GM21360 (cell line): ENCODE data around the gene KRT76.

Source experiments
- ATAC-seq: cut with Tn5 transposase; IDR thresholded peaks from one replicate; pipeline ENCODE4 v1.9.1; 2021; ENCODE audit warnings: mild to moderate bottlenecking, moderate library complexity; ENCODE audit not compliant: unreplicated experiment

The KRT76 gene

DNA sequence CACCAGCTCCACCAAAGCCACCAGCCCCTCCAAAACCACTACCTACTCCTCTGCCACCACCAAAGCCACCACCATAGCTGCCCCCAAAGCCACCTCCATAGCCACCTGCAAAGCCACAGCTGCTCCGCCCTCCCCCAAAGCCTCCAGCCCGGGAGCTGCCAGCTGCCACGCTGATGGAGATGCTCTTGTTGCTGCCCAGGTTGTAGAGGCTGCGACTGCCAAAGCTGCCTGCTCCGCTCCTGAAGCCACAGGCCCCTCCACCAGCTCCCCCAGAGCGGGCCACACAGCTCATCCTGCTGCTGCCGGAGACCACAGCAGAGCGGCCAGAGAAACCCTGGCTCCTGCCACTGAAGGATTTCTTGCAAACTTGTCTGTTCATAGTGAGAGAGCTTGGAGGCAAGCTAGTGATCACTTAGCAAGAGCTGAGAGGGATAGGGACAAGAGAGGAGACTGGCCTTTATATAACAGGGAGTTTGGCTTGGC is at the start of gene KRT76:
Gene KRT76, minus strand, starts transcription at position 433 of the 483 bp plus-strand sequence. Its CDS starts 54 bp downstream, at position 379.
- ATAC-seq = no peak

DNA sequence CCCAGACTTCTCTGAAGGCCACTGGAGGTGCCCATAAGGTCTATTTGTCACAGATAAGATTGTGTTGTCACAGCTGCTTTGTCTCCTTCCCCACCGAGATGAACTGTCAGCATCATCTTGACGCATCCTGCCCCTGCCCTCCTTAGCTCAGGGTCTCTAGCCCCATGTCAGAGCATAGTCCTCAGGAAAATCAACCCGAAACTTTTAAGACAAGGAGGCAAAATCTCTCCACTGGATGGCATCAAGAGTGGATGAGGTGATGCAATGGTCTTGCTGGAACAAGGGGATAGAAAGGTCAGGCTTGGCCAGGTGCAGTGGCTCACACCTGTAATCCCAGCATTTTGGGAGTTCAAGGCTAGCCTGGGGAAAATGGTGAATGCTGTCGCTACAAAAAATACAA is 48.8 kb upstream of the KRT76 start:
- no peak for ATAC-seq

DNA sequence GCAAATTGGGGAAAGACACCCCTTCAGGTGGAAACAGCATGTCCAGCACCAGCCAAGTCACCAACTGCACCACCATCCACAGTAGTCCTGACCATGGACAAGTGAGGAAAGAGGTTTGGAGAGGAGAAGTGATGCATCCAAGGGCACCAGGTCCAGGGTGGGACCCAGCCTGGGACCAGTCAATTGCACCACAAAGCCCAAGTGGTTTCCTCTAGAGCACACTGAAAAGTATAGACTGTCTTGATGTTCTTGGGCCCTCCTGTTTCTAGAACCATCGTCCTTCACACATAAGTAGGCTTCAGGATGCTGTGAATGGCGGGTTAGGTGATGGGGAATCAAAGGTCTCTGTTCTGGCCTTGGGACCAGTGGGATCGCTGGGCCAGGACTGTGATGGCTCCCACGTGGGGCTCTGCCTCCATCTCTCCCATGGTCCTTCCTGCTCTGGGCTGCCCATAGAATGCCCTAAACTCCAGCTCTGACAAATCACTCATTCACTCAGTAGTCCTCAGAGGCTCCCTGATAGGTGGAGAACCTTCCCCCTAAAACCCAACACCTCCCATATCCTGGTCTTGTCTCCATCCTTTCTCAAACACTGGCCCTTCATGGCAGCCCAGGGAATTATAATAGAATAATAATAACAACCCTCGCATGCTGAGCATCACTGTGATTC is 47.7 kb upstream of the KRT76 start:
- no peak for ATAC-seq

DNA sequence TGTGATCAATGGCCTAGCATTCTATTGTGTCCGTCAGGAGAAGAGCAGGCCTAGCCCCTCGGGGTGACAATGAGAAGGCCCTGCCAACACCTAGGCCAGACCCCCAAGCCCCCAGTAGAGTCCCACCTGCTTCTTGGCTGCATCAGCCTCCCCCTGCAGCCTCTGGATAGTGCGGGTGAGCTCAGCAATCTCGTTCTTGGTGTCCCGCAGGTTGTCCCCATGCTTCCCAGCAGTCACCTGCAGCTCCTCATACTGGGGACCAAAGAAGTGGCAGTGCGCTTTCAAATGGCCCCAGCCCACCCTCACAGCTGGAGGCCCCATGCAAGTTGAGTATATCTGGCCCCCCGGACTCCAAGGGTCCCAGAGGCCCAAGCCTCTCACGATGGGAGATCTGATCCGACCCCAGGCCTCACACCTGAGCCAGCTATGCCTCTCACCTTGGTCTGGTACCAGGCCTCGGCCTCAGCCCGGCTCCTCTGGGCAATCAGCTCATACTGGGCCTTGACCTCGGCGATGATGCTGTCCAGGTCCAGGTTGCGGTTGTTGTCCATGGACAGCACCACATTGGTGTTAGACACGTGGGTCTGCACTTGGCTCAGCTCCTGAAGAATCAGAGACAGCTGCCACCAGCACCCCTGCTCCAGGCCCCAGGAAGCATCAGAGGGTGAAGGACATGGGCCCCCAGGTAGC is 46.8 kb upstream of the KRT76 start:
- ATAC-seq = no peak

DNA sequence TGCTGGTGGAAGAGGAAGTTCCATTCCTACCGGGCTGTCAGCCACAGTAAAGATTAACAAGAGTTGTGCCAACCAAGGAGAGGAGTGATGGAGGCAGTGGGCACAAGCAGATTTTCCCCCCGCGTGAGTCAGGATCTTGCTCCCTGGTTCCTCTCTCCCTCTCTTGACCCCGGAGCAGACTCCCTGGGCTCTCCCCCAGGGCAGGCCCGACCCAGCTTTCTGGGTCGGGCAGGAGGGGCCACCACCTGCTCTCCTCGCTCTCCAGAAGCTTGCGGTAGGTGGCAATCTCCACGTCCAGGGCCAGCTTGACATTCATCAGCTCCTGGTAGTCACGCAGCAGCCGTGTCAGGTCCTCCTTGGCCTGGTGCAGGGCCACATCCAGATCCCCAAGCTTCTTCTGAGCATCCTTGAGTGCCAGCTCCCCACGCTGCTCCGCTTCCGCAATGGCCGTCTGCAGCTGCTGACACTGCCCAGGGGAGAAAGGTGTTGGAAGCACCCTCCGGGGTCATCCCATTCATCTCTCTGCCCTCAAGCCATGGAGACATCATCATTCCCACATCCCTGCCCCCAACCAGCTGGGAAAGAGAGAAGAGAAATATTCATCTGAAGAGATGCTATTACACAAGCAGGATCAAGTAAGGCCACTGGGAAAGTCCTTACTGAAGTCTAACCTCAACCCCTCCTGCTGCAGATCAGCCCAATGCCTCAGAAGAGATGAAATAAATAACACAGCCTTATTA is 45.8 kb upstream of the KRT76 start:
- ATAC-seq = no peak

DNA sequence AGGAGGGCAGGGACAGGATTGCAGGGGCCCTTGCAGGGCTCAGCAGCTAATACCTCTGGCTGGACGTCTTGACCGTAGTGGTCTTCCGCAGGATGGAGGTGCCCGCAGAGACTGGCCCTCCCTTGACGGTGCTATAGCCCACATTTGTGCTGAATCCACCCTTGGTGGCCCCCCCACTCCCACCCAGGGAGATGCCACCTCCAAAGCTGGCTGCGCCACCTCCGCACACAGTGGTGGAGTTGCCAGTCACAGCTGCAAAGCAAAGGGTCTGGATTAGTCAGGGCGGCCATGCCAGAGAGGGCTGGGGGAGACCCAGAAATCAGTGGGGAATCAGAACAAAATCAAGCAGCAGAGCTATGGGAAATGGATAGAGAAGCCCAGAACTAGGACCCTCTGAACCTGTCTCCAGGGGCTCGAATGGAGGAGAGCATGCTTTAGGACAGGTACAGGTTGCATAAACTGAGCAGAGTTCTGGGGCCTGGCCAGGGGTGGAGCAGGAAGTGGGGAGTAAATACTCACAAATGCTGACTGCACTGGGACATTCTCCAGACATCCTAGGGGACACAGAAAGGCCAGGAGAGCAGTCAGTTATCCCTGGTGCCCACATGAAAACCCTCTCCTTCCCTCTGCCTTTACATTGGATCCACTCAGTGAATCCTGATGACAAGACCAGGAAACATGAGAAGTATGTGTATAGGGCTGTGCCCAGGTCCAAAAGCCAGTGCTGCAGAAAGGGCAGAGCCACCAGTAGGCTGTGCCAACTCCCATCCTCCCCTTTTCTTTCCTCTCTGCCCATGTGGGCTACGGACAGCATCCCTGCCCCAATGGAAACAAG is 44.9 kb upstream of the KRT76 start:
- no peak for ATAC-seq

DNA sequence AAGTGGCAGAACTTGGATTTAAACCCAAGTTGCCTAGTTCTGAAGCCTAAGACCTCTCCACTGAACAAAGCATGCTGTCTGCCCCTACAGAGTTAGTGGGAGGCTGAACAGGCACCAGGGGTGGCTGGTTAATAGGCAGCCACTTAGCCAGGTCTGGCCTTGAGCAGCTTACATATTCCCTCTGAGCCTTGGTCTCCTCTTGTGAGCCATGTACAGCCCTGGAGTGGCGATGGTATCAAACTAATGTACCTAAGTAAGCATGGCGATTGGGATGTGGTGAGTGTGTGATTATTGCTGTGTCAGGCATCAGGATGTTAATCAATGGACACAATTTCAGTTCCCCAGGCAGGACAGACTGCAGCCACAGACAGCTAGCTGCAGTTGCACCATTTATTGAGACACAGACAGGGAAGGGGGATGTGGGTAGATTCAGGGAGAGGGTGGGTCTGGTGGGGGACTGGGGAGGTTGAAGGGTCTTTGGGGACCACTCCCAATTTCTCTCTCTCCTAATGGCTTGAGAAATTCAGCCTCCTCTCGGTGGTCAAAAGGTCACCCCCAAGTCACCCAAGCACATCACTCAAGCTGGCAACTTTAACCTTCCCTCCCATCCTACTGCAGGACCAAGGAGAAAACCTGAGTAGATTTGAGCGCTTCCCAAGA is 44.1 kb upstream of the KRT76 start:
- no peak for ATAC-seq

DNA sequence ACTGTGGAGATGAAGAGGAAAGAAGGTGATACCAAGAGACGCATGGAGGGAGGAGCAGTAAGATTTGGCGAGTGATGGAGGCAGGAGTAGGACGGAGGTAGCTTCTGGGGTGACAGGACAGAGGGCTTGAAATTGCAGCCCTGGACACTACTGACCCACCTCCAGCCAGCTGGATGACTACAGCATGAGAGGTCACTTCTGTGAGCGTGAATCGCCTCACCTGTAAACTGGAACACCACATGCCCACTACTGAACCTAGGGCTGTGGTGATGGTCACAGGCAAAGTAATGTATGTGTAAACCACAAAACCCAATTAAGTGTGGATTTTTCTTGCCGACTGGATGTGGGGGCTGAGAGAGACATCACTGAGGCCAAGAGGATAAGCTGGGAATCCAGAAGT is 43.4 kb upstream of the KRT76 start:
- no peak for ATAC-seq

DNA sequence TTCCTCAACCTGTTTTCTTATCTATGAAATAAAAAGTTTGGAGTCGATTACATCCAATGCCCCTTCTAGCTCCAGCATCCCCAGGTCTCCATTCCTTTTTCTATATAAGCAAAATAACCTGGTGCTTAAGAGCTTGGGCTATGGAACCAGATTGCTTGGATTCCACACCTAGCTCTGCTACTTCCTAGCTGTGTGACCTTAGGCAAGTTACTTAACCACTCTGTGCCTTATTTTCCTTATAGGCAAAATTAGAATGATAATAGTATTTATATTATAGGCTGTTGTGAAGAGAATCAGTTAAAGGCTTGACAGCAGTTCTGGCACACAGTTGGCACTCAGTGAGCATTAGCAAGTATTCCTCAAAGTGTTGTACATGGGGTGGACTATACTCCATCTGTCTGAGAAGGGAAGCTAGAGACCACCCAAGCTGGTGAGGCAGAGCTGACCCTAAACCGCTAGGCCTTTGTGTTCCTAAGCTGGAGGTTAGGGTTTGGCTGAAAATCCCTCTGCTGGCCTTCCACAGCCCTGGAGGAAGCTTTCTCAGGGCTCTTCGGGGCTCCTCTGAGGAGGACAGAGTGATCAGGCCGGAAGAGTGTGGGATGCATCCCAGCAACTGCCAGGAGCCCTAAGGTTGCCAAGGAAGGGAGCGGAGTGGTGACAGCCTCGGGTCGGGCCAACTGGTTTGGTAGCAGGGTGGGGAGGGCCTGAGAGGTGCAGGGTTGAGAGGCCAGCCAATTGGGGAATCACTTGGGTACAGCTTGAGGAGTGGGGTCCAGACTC is 42.8 kb upstream of the KRT76 start:
- ATAC-seq = no peak

DNA sequence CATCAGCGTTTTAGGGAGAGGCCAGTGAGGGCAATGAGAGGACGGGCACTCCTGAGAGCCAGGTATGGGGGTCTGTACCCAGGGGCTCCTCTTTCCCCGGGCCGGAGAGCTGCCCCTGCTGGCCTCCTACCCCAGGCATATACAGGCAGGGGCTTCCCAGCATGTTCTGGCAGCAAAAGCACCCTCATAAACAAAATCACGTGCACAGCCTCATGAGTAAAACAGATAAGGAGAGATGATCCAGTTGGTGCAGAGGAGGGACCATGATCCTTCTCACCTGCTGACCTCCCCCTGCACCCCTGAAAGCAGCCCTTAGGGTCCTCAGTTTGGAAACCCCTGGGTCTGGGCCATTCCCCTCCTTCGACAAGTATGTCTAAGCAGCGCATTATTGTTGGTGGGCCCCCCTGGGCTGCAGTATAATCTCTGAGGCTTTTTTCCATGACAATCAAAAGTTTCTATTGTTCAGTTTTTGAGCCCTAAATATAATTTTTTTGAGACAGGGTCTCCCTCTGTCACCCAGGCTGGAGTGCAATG is 41.8 kb upstream of the KRT76 start:
- ATAC-seq = no peak

DNA sequence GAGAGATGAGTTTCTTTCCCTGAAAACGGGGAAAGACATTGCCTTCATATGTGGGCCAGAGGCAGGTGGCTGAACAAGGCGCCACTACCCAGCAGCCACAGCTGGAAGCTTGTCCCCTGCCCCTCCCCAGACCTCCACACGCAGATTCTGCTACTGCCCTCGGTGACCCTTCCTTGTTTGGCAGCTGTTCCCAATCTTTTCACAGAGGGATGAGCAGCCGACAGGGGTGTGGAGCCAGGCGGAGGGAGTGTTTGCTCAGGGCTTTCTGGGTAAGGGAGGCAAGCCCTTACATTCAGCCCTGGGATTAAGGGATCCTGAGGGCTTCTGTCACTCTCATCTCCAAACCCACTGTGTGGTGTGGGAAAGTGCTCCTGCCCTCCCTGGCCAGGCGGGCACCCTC is 41.2 kb upstream of the KRT76 start:
- ATAC-seq = no peak

DNA sequence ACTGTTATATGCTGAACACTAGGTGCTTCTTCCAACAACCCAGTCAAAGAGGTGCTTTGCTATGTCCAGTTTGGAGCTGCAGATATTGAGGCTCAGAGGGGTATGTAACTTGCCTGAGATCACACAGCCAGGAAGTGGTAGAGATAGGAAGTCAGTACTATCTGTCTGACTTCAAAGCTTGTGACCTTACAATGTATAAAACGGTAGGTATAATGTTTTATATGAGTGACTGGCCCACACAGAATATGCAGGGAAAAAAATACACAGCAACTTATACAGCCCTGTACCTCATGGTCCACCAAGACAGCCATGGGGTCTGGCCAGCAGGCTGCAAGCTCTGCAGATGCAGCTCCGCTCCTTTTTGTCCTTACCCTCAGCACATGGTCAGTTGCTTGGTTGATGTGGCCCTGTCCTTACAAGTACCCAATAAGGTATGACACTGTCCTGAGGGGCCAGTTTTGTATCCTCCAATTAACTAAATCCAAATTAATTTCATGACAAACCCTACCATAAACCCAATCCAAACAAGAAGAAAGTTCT is 40.6 kb upstream of the KRT76 start:
- ATAC-seq = no peak

DNA sequence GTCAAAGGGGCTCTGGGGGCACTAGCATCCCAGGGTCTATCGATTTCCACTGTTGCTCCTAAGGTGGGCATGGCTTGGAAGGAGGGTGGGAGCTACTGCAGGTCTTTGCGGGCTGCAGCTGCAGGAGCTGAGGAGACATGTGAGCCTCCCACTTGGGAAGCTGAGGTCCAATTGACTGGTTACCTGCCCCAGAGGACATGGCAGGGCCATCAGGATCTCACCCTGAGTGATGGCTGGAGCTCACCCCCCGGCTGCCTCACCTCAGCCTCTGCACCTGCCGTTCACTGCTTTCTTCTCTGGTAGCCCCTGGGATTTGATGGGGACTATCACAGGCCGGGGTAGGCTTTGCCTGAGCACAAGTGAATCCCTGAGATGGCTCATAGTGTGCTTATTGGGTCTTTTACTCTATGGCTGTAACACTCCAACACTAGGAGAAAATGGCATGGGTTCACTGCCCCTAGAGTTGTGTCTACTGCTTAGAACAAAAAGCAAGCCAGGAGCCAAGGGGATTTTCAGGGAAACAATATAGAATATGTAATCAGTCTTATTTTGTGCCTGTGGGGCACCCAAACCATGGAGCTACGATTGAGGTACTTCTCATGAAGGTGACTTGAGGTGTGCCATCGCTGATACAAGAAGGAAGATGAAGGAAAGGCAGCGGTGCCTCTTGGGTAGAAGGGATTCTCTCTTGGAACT is 40.0 kb upstream of the KRT76 start:
- no peak for ATAC-seq

DNA sequence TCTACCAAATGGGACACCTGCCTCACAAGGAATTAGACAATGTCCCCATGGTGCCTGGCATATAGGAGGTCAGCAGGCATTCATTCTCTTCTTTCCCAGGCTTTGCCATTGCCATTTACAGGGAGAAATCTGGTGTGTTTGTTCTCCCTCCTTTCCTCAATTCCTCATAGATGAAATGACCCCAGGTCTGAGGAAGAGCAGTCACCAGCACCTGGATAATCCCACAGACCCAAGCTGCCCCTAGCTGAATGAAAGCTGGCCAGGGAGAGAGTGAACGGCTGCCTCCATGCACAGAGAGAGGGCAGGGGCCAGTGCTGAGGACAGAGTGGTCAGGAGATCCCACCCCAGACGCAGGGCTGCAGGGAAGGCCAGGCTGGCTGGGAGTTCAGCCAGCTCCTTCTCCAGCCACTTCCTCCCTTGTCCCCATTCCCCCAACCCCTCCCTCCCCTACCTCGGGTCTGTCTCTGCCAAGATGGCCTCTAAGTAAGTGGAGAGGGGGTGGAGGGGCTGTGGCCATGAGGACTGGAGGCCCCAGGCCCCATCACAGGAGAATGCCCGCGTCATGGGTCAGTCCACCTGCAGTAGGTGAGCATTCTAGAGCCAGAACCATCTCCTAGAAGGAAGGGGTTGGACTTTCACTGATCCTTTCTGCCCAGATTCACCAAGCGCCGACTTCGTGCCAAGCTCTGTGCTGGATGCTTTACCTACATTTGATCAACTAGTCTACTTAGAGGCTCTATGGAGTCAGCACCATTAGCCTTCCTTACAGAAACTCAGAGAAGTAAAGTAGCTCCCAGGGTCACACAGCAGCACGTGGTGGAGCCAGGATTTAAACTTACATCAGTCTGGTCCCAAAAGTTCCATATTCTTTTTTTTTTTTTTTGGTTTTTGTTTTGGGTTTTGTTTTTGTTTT is 38.8 kb upstream of the KRT76 start:
- ATAC-seq = no peak

DNA sequence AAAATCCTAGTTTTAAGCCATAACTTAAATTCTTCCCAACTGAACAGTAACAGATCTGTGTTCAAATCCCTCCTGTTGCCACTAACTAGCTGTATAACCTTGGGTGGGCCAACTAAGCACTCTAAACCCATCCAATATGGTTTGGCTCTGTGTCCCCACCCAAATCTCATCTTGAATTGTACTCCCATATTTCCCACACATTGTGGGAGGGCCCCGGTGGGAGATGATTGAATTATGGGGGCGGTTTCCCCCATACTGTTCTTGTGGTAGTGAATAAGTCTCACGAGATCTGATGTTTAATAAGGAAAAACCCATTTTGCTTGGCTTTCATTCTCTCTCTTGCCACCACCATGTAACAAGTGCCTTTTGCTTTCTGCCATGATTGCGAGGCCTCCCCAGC is 38.0 kb upstream of the KRT76 start:
- ATAC-seq = no peak

DNA sequence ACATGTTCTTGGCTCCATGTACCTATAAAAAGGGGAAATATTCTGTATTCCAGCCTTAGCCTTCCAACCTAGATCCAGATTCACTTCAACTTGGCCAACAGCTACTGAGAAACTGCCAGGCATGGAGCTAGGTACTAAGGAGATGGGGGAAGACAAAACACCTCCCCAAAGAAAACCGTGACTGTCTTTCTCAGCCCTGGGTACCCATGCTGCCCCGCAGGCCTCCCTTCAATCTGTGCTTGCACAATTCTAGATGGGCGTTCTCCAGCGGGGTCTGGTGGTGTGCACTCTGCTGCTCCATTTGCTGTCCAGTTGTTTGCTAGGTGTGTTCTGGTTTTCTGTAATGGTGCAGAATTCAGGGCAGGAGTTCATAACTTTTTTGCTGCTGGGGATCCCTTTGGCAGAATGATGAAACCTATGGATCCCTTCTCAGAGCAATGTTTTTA is 37.6 kb upstream of the KRT76 start:
- ATAC-seq = no peak

DNA sequence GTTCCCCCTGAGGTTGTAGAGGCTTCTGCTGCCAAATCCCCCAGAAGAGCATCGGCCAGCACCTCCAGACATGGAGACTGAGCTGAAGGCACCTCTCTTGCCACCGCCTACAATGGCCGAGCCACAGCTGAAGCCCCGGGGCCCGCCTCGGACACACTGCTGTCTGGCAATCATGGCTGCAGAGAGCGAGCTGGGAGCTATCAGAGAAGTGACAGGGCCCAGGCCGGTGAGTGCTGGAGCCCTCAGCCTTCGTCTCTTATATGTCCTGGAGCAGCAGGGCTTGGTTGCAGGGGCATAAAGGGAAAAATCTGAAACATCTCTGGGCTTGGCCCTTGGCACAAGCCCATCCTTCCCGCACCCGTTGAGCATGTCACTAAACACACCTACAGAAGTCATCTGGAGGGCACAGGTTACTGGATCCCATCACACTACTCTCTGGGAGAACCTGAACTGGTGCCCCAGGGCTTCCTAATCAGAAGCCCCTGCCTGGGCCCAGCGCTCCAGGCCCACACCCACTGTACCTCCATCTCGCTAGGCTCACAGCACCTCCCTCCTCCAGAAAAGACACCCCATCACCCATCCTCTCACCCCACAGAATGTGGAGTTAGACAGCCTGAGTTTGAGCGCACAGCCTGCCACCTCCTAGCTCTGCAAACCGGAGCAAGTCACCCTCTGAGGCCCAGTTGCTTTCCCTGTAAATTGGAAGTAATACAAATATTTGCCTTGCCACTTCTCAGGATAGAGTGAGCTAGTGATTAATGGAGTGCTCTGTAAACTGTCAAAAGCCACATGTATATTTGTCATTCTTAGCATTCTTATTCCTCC is 37.0 kb upstream of the KRT76 start, which contains the start of gene KRT4:
Gene KRT4, minus strand, starts transcription at position 232 of the 825 bp plus-strand sequence. Its CDS starts 58 bp downstream, at position 174.
- no peak for ATAC-seq
